H9 (cell line): Measurements from ENCODE around the gene ATOH7. TPM values are rescaled to one million over a fixed set of nuclear protein-coding genes. Genes with fewer than 3 reads are reported as not detected.
"Not testable (repeated sequence)": the region's sequence is repeated elsewhere in the genome, so short reads cannot be mapped to it uniquely, and the experiment has no call there.

Source experiments
- DNase-seq: peaks from one replicate; pipeline ENCODE4 v3.0.0-alpha.2; 2017
- H2AFZ ChIP-seq: one replicate; pipeline ENCODE4 v1.6.1; 2013; ENCODE audit warnings: mild to moderate bottlenecking, low read length, control low read depth, moderate library complexity
- H2AK5ac ChIP-seq: 2 replicates; pipeline ENCODE4 v1.6.1; 2013; ENCODE audit warnings: low read length, control low read depth, mixed read lengths; ENCODE audit not compliant: insufficient read length
- H2BK120ac ChIP-seq: one replicate; pipeline ENCODE4 v1.6.1; 2013; ENCODE audit warnings: low read depth, mild to moderate bottlenecking, low read length, control low read depth, inconsistent platforms; ENCODE audit not compliant: poor library complexity, severe bottlenecking
- H2BK12ac ChIP-seq: 2 replicates; pipeline ENCODE4 v1.6.1; 2013; ENCODE audit warnings: low read length, control low read depth, mixed read lengths, low read depth; ENCODE audit not compliant: insufficient read length
- H2BK15ac ChIP-seq: 2 replicates; pipeline ENCODE4 v1.6.1; 2013; ENCODE audit warnings: low read depth, low read length, control low read depth
- H2BK20ac ChIP-seq: one replicate; pipeline ENCODE4 v1.6.1; 2013; ENCODE audit warnings: low read depth, mild to moderate bottlenecking, low read length, control low read depth, inconsistent platforms; ENCODE audit not compliant: poor library complexity, severe bottlenecking
- H2BK5ac ChIP-seq: 2 replicates; pipeline ENCODE4 v1.6.1; 2013; ENCODE audit warnings: low read length, control low read depth, mixed read lengths; ENCODE audit not compliant: insufficient read length
- H3K14ac ChIP-seq: 2 replicates; pipeline ENCODE4 v1.6.1; 2013; ENCODE audit warnings: low read length, control low read depth; ENCODE audit not compliant: insufficient read depth
- H3K18ac ChIP-seq: 2 replicates; pipeline ENCODE4 v1.6.1; 2013; ENCODE audit warnings: low read depth, mild to moderate bottlenecking, mixed read lengths, low read length, control low read depth; ENCODE audit not compliant: insufficient read length
- H3K23ac ChIP-seq: 2 replicates; pipeline ENCODE4 v1.6.1; 2013; ENCODE audit warnings: low read length, control low read depth, mixed read lengths, low read depth; ENCODE audit not compliant: insufficient read length
- H3K23me2 ChIP-seq: 2 replicates; pipeline ENCODE4 v1.6.1; 2013; ENCODE audit warnings: low read depth, mild to moderate bottlenecking, mixed read lengths, low read length, control low read depth; ENCODE audit not compliant: insufficient read length, poor library complexity, severe bottlenecking
- H3K27ac ChIP-seq: 2 replicates; pipeline ENCODE4 v1.5.1; 2013; ENCODE audit warnings: low read length, control low read depth, mixed read lengths, low read depth; ENCODE audit not compliant: insufficient read length
- H3K27me3 ChIP-seq: 2 replicates; pipeline ENCODE4 v1.6.1; 2013; ENCODE audit warnings: low read length, control low read depth, inconsistent platforms; ENCODE audit not compliant: insufficient read depth
- H3K4ac ChIP-seq: 2 replicates; pipeline ENCODE4 v1.6.1; 2013; ENCODE audit warnings: low read depth, mild to moderate bottlenecking, control low read depth, inconsistent platforms, low read length, moderate library complexity
- H3K4me1 ChIP-seq: 2 replicates; pipeline ENCODE4 v1.6.1; 2013; ENCODE audit warnings: low read length, control low read depth, inconsistent platforms; ENCODE audit not compliant: insufficient read depth
- H3K4me2 ChIP-seq: 2 replicates; pipeline ENCODE4 v1.6.1; 2013; ENCODE audit warnings: low read length, control low read depth, mixed read lengths; ENCODE audit not compliant: insufficient read length, insufficient read depth
- H3K56ac ChIP-seq: 2 replicates; pipeline ENCODE4 v1.6.1; 2013; ENCODE audit warnings: low read depth, mild to moderate bottlenecking, mixed read lengths, low read length, control low read depth; ENCODE audit not compliant: insufficient read length
- H3K79me1 ChIP-seq: 2 replicates; pipeline ENCODE4 v1.6.1; 2013; ENCODE audit warnings: low read depth, mild to moderate bottlenecking, moderate library complexity, low read length, control low read depth, inconsistent platforms; ENCODE audit not compliant: insufficient read depth, poor library complexity, severe bottlenecking
- H3K79me2 ChIP-seq: 2 replicates; pipeline ENCODE4 v1.6.1; 2013; ENCODE audit warnings: low read length, control low read depth, inconsistent platforms; ENCODE audit not compliant: insufficient read depth
- H3K9ac ChIP-seq: 2 replicates; pipeline ENCODE4 v1.6.1; 2013; ENCODE audit warnings: low read length, control low read depth, mixed read lengths; ENCODE audit not compliant: insufficient read length; ENCODE audit errors: extremely low read depth
- H3K9me3 ChIP-seq: one replicate; pipeline ENCODE4 v1.6.1; 2013; ENCODE audit warnings: low read depth, low read length, inconsistent platforms; ENCODE audit not compliant: control insufficient read depth
- H3T11ph ChIP-seq: one replicate; pipeline ENCODE4 v1.6.1; 2013; ENCODE audit warnings: mild to moderate bottlenecking, low read length, control low read depth, inconsistent platforms
- H4K20me1 ChIP-seq: one replicate; pipeline ENCODE4 v1.6.1; 2013; ENCODE audit not compliant: control insufficient read depth, insufficient read length, insufficient read depth
- H4K5ac ChIP-seq: 2 replicates; pipeline ENCODE4 v1.6.1; 2013; ENCODE audit warnings: low read depth, mild to moderate bottlenecking, mixed read lengths, low read length, control low read depth; ENCODE audit not compliant: insufficient read length
- H4K8ac ChIP-seq: replicated peaks from 2 replicates; pipeline ENCODE4 v1.6.1; 2013; ENCODE audit warnings: low read length, control low read depth, mixed read lengths, low read depth; ENCODE audit not compliant: insufficient read length
- H4K91ac ChIP-seq: 2 replicates; pipeline ENCODE4 v1.6.1; 2013; ENCODE audit warnings: low read depth, mild to moderate bottlenecking, moderate library complexity, mixed read lengths, low read length, control low read depth; ENCODE audit not compliant: insufficient read length
- H3K27ac Mint-ChIP-seq, 3 experiments: 2 replicates in 2 of 3; 3 replicates in 1 of 3; pipeline ENCODE4 v1.8.0; 2020 to 2021; ENCODE audit warnings: mixed read lengths in 3 of 3, mild to moderate bottlenecking in 1 of 3, moderate library complexity in 1 of 3
- H3K27me3 Mint-ChIP-seq: 2 replicates; pipeline ENCODE4 v1.8.0; 2021; ENCODE audit warnings: low read depth, mild to moderate bottlenecking, moderate library complexity, mixed read lengths
- H3K36me3 Mint-ChIP-seq, 3 experiments: 2 replicates in 2 of 3; 3 replicates in 1 of 3; pipeline ENCODE4 v1.8.0; 2020 to 2021; ENCODE audit warnings: low read depth in 3 of 3, mixed read lengths in 3 of 3; ENCODE audit not compliant: insufficient read depth in 1 of 3
- H3K4me1 Mint-ChIP-seq, 2 experiments: 2 replicates each; pipeline ENCODE4 v1.8.0; 2020; ENCODE audit warnings: mixed read lengths in 2 of 2
- H3K4me3 Mint-ChIP-seq, 2 experiments: 2 replicates in 1 of 2; 3 replicates in 1 of 2; pipeline ENCODE4 v1.8.0; 2020 to 2021; ENCODE audit warnings: mild to moderate bottlenecking in 2 of 2, mixed read lengths in 2 of 2, moderate library complexity in 1 of 2
- H3K9me3 Mint-ChIP-seq, 2 experiments: 2 replicates in 1 of 2; 3 replicates in 1 of 2; pipeline ENCODE4 v1.8.0; 2020; ENCODE audit warnings: mild to moderate bottlenecking in 2 of 2, mixed read lengths in 2 of 2, moderate library complexity in 1 of 2
- WGBS: extraction: QIAGEN DNeasy Blood & Tissue Kit; methylation state at CpG from one replicate; pipeline ENCODE4 v1.1.7; 2013; ENCODE audit warnings: missing lambda C conversion rate, low lambda C conversion rate, mixed read lengths; ENCODE audit not compliant: insufficient read length; ENCODE audit errors: extremely low coverage; 5-methylcytosine and 5-hydroxymethylcytosine counted together
- total RNA-seq: library from RNA; stranded (reverse); gene quantifications from 2 replicates; pipeline ENCODE4 v1.2.1, GENCODE V29; 2021
- TF ChIP-seq, protein P1 (sequence below): fragments of 200-600 bp; sonication (generic); conservative IDR thresholded peaks from 3 replicates; pipeline ENCODE4 v1.8.0; 2021; ENCODE audit warnings: antibody characterized with exemption, mild to moderate bottlenecking

The ATOH7 gene
- total RNA-seq, 1 experiment from 2014 or later: 0.20 TPM

GRCh38 chr10:68280758-68281157 is 48.8 kb upstream of the ATOH7 start:
- H3K4me3 Mint-ChIP-seq: no peak overlapping the region
- no peak overlapping the region for H3T11ph ChIP-seq

DNA sequence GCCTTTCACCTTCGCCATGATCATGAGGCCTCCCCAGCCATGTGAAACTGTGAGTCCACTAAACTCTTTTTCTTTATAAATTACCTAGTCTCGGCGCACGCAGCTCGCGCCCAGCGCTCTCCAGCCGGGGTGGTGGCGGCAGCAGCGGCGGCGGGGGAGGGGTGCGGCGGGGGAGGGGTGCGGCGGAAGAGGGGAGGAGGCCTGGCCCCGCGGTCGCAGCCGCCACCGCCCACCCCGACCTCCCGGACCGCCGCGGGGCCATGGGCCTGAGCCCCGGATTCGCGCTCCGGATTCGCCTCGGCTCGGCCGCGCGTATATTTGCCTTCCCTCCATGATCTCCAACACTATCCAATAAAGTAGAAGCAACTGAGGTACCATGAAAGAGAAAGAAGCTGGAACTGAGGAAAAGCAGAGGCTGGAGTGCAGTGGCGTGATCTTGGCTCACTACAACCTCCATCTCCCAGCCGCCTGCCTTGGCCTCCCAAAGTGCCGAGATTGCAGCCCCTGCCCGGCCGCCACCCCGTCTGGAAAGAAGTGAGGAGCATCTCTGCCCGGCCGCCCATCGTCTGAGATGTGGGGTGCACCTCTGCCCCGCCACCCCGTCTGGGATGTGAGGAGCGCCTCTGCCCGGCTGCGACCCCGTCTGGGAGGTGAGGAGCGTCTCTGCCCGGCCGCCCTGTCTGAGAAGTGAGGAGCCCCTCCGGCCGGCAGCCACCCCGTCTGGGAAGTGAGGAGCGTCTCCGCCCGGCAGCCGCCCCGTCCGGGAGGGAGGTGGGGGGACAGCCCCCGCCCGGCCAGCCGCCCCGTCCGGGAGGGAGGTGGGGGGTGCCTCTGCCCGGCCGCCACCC is 47.2 kb upstream of the ATOH7 start:
- H3K9ac ChIP-seq, H2BK12ac ChIP-seq, H3K23me2 ChIP-seq, H2AFZ ChIP-seq, DNase-seq, H2BK20ac ChIP-seq, H3K4me1 ChIP-seq, H3K4me2 ChIP-seq, H3K79me2 ChIP-seq, H3K23ac ChIP-seq, H3K4me3 Mint-ChIP-seq, H3K79me1 ChIP-seq, H3K18ac ChIP-seq, H3K27me3 Mint-ChIP-seq, H4K20me1 ChIP-seq, H2BK120ac ChIP-seq, H3K9me3 ChIP-seq, H3K27me3 ChIP-seq, H4K5ac ChIP-seq, H3K27ac ChIP-seq, H3K4me1 Mint-ChIP-seq, H3K4ac ChIP-seq, H3K14ac ChIP-seq, H2BK15ac ChIP-seq, H3K56ac ChIP-seq, H4K91ac ChIP-seq, H4K8ac ChIP-seq, H3T11ph ChIP-seq, H3K27ac Mint-ChIP-seq, H2AK5ac ChIP-seq, H2BK5ac ChIP-seq: not testable (repeated sequence)
- H3K9me3 Mint-ChIP-seq: peaks cover 30 to 38% of the 10 kb centered on the region in 2 experiments
- peaks cover 14 to 27% (median 19%) of the 10 kb centered on the region in 3 experiments for H3K36me3 Mint-ChIP-seq
- WGBS: no CpG with 5 or more reads among the region's 70 CpGs

More at GRCh38 chr10:68280758-68281157, 48.8 kb upstream of the ATOH7 start:
- no peak overlapping the region for H3K27ac ChIP-seq
- no peak overlapping the region for H4K5ac ChIP-seq
- H4K8ac ChIP-seq: no peak overlapping the region
- H4K91ac ChIP-seq: no peak overlapping the region
- no peak overlapping the region for H3K18ac ChIP-seq
- Mint-ChIP-seq H3K4me1 (no peaks in the 10 kb centered on the region), H3K27ac (no peak overlapping the region), H3K27me3 (peaks cover 1% of the 10 kb centered on the region; the same call in 1 of the 2 replicates), H3K9me3 (peaks cover 30 to 38% of the 10 kb centered on the region in 2 experiments), H3K36me3 (peaks cover 14 to 27% (median 19%) of the 10 kb centered on the region in 3 experiments)
- H2BK5ac ChIP-seq: no peak overlapping the region
- H3K56ac ChIP-seq: no peak overlapping the region
- H3K23ac ChIP-seq: no peak overlapping the region
- no peak overlapping the region for H2AK5ac ChIP-seq
- H4K20me1 ChIP-seq: no peaks in the 10 kb centered on the region
- H2BK15ac ChIP-seq: no peak overlapping the region
- no peak overlapping the region for H3K4me2 ChIP-seq
- no peaks in the 10 kb centered on the region for H3K27me3 ChIP-seq
- H3K14ac ChIP-seq: no peak overlapping the region
- H3K9ac ChIP-seq: no peak overlapping the region
- H3K79me2 ChIP-seq: no peaks in the 10 kb centered on the region
- WGBS: no CpG with 5 or more reads among the region's 4 CpGs
- TF ChIP-seq, protein P1, sequence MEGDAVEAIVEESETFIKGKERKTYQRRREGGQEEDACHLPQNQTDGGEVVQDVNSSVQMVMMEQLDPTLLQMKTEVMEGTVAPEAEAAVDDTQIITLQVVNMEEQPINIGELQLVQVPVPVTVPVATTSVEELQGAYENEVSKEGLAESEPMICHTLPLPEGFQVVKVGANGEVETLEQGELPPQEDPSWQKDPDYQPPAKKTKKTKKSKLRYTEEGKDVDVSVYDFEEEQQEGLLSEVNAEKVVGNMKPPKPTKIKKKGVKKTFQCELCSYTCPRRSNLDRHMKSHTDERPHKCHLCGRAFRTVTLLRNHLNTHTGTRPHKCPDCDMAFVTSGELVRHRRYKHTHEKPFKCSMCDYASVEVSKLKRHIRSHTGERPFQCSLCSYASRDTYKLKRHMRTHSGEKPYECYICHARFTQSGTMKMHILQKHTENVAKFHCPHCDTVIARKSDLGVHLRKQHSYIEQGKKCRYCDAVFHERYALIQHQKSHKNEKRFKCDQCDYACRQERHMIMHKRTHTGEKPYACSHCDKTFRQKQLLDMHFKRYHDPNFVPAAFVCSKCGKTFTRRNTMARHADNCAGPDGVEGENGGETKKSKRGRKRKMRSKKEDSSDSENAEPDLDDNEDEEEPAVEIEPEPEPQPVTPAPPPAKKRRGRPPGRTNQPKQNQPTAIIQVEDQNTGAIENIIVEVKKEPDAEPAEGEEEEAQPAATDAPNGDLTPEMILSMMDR: no peak
- no peak overlapping the region for H2AFZ ChIP-seq
- no peak overlapping the region for H2BK20ac ChIP-seq
- H3K79me1 ChIP-seq: no peaks in the 10 kb centered on the region
- no peak overlapping the region for H2BK12ac ChIP-seq
- no peaks in the 10 kb centered on the region for H3K23me2 ChIP-seq
- no peaks in the 10 kb centered on the region for H3K4me1 ChIP-seq
- H3K9me3 ChIP-seq: peaks cover 7% of the 10 kb centered on the region
- H3K4ac ChIP-seq: no peak overlapping the region
- no peak for DNase-seq
- no peak overlapping the region for H2BK120ac ChIP-seq
